Measurements from ENCODE around the gene PDGFC. TPM values are rescaled to one million over a fixed set of nuclear protein-coding genes. Genes with fewer than 3 reads are reported as not detected.

PDGFC gene
- total RNA-seq, 1 donor, result 42.8 TPM

DNA sequence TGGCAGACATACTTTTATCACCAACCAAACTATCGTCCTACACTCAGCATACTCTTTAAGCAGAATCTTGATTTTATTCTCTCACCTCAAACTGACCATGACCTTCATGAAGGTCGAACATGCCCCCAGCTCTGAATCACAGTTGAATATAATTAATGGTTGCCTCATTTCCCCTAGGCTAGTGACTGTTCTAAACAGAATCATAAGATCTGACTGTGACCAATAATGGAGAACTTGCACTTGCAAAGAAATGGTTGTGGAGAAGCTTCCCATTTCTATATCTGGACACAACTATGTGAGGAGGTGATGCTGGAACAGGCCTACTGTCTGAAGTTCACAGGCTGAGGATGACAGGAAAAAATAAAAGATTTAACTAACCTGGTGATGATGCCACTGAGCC lies 85.1 kb downstream of the PDGFC start:
- H3K4me3 ChIP-seq (ENCODE audit: low read depth, low read length), result no peak overlapping the region
- no peak for TF ChIP-seq CTCF (IDR thresholded peaks at IDR 0.05; ENCODE audit: insufficient read depth, low read length)
- DNase-seq (ENCODE audit: low read depth), result no peak

- no peak for TF ChIP-seq CTCF (IDR thresholded peaks at IDR 0.05; ENCODE audit: insufficient read depth, low read length)
- DNase-seq (ENCODE audit: low read depth), result no peak
- H3K4me3 ChIP-seq (ENCODE audit: low read depth, low read length), result no peak overlapping the region
Measured at GRCh38 chr4:156885374-156885773, 86.2 kb downstream of the PDGFC start.

GRCh38 chr4:156884183-156884582 lies 87.4 kb downstream of the PDGFC start:
- DNase-seq (ENCODE audit: low read depth), result no peak
- H3K4me3 ChIP-seq (ENCODE audit: low read depth, low read length), result no peak overlapping the region
- TF ChIP-seq CTCF (IDR thresholded peaks at IDR 0.05; ENCODE audit: insufficient read depth, low read length), result no peak

DNA sequence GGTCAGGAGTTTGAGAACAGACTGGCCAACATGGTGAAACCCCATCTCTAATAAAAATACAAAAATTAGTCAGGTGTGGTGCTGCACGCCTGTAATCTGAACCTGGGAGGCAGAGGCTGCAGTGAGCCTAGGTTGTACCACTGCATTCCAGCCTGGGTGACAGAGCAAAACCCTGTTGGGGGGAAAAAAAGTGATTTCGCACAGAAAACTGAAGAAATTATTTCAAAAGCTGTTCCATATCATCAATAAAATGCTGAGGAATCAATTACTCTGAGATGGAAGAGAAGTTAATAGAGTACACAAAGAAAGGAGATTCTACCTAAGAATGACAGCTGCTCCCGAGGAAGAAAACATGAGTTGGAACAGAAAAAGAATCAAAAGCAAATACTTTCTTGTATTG lies 95.9 kb downstream of the PDGFC start:
- TF ChIP-seq CTCF (IDR thresholded peaks at IDR 0.05; ENCODE audit: insufficient read depth, low read length), result no peak
- no peak overlapping the region for H3K4me3 ChIP-seq (ENCODE audit: low read depth, low read length)
- DNase-seq (ENCODE audit: low read depth), result no peak

DNA sequence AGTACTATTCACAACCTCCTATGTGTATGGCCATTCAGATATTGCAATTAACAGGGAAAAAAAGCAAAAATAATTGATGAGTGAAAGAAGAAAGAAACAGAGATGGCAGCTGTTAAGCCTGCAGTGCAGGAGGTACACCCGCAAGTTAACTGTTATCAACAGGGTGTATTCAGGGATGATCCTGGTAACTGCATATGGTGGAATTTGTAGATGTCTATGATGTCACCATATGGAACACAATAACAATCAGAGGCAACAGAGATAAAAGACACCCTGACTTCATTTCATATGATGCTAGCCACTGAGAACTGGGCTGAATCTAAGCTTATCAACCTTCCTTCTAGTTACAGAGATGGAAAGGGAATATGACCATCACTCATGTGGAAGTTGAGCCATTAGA lies 96.5 kb downstream of the PDGFC start:
- no peak for TF ChIP-seq CTCF (IDR thresholded peaks at IDR 0.05; ENCODE audit: insufficient read depth, low read length)
- H3K4me3 ChIP-seq (ENCODE audit: low read depth, low read length), result no peak overlapping the region
- DNase-seq (ENCODE audit: low read depth), result no peak

DNA sequence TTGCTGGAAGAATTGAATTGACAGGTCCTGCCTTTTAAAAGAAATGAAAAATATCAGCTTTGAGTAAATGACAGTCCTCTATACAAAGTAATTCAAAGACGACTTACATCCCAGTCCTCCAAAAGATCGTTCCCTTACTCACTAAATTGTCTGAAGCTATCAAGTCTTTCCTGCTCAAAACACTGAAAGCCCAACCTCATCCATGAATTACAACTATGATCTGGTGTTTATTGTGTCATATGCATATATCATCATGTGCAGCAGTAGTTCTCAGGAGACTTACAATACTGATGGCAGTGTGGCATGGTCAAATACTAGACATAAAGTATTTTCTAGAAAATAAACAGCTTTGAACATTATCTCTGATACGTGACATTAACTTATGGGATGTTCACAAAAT lies 97.8 kb downstream of the PDGFC start:
- H3K4me3 ChIP-seq (ENCODE audit: low read depth, low read length), result no peak overlapping the region
- DNase-seq (ENCODE audit: low read depth), result no peak
- no peak for TF ChIP-seq CTCF (IDR thresholded peaks at IDR 0.05; ENCODE audit: insufficient read depth, low read length)

GRCh38 chr4:156870861-156871260 lies 100.7 kb downstream of the PDGFC start:
- H3K4me3 ChIP-seq (ENCODE audit: low read depth, low read length), result no peak overlapping the region
- TF ChIP-seq CTCF (IDR thresholded peaks at IDR 0.05; ENCODE audit: insufficient read depth, low read length), result no peak
- no peak for DNase-seq (ENCODE audit: low read depth)
